ENCODE measurements around the gene USP12.

The USP12 gene

DNA sequence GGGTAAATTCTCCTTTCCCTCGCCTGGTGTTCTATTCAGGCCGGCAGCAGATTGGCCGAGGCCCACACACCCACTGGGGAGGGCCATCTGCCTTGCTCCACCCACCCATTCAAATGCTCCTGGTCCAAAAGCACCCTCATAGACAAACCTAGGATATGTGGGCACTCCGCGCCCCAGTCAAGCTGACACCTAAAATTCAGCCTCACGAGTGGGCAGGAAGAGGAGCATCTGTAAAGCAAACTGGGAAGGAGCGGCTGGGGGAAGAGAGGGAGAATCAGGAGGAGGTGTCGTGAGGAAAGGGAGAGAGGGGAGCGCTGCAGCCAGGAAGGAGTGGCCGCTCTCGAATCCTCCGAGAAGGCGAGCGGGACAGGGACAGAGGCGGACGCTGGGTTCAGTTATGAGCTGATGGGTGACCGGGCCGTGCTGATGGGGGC lies 136.9 kb downstream of the USP12 start:
- no peak for DNase-seq (ENCODE audit: low read depth)

DNA sequence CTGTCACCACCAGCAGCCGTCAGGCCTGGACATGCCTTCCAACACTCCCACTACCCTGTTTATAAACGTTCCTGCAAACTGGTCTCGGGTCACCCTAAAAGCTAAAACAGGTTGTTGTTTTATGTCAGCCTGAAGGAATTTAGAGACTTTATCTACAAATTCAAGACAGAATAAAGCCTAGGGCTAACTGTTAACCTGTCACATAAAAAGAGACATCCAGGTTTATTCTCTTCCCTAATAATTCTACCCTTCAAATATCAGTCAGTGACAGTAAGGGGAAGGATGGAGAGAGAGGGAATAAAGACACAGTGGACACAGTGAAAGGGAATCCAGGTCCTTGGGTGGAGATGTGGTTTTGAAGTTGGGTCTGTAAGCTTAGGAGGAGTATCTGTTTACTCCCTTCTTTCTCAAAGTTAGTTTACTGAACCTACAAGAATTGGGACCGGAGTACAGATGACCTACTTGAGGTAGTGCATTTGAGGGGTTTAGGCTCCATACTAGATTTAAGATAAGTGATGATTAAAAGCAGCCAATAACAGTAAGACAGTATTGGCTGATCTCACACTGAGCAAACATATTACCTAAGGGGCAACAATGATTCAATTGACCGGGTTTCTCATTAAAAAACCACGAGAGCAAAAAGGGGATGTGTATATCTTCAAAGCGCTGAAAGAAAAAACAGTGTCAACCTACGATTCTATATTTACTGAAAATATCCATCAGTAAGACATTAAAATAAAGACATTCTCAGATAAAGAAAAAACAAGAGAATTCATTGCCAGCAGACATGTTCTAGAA lies 142.7 kb downstream of the USP12 start:
- no peak for DNase-seq (ENCODE audit: low read depth)

DNA sequence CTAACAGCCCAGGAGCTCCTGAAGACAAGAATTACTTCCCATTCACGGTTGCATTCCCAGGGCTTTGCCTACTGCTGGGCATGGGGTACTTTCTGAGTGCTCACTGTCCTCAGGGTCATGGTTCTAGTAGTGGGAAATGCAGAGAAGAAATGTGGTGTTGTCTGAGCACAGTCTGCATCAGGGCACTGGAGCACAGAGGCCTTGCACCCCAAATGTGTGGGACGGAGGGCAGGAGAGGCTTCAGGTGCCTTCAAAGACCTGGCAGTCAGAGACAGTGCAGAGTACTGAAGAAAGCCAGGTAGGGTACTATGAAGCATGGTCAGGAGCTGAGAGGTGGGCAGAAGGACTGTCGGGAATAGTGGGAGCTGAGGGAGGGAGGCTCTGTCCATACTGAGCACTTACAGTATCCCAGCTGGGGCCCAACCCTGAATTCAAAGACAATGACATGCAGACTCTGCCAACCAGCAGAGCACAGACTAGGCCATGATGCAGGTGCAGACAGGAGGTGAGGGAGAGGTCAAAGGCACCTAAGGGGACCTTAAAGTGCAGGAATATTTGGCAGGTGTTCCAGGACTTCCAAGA lies 144.4 kb downstream of the USP12 start:
- DNase-seq (ENCODE audit: low read depth) = no peak

DNA sequence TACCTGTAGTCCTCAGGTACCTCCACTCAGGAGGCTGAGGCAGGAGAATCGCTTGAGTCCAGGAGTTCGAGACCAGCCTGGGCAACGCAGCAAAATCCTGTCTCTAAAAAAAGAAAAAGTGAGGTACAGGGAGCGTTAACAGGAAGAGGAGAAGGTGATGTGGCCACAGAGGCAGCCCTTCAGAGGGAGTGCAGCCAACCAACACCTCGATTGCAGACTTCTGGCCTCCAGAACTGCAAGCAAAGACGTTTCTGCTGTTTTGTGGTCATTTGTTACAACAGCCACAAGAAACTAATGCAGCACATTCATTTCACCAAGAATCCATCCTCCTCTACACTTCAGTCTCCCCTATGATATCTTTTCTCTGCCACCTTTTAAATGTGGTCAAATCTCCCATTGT lies 145.2 kb downstream of the USP12 start:
- DNase-seq (ENCODE audit: low read depth) = no peak

DNA sequence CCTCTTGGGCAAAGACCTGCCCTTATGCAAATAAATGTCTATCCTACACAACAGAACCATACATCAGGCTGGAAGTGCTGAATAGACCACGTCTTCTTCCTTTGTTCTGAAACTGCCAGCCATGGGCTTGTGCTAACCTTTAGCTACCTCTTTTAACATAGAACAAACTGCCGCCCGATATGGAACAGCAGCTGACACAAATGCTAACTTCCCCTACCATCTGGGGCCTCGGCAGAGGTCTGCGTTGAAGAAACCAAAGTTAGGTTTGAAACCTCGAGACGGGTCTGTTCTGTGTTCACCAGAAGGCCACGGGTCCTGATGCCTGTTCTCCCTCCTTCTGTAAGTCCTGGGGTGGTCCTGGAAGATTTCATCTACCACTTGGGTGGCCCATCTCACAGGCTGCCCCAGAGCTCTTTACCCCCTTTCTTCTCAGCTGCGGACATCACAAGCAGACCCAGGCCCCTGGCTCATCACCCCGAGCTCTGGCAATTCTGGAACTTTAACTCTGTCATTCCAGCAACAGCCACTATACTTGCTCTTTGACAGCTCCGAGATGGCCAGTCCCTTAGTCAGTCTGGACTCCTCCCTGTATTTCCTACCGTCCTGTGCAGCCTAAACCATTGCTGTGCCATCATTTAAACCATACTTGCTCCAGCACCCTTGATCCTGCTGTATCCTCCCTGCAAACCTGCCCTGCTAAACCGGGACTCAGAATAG lies 146.7 kb downstream of the USP12 start:
- DNase-seq (ENCODE audit: low read depth) = no peak

DNA sequence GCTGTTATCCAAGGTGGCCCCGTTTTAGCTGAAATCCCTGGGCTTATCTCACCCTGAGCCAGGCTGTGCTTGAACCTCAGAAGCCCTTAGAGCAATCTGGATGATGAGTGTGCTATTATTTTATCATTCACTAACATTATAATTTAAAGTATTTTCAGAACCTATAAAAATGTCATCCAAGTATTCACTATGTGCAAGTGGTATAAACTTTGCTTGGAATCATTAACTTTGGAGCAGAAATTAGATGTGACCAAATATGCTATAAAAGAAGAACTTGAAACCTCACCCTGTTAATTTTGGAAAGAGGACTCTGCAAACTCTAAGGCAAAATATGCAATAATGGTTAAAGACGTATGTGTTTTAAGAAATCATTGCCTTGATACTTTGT lies 147.5 kb downstream of the USP12 start:
- no peak for DNase-seq (ENCODE audit: low read depth)

DNA sequence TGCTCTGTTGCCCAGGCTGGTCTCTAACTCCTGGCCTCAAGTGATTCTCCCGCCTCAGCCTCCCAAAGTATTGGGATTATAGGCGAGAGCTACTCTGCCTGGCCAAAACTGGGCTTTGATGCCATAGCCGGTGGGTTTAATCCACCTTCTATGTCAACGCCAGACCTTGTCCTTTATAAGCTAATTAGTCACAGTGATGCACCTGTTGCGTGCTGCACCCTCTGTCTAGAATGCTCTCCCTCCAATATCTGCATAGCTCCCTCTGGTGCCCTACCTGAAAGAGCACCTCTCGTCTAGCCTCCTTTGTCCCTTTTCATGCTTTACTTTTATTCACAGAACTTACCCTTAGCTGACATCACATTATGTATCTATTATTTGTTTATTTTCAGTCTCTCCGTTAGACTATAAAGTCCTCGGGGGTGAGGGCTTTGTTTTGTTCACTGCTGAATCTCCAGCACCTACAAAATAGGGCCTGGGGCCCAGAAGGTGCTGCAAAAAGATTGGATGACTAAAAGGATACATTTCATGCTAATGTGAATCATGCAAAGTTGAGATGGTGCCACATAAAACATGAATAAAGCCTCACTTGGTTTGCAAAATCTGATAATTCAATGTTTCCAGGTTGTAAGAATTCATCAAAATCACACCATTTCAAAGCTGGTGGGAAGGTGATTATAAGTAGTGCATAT lies 148.1 kb downstream of the USP12 start:
- DNase-seq (ENCODE audit: low read depth) = no peak

DNA sequence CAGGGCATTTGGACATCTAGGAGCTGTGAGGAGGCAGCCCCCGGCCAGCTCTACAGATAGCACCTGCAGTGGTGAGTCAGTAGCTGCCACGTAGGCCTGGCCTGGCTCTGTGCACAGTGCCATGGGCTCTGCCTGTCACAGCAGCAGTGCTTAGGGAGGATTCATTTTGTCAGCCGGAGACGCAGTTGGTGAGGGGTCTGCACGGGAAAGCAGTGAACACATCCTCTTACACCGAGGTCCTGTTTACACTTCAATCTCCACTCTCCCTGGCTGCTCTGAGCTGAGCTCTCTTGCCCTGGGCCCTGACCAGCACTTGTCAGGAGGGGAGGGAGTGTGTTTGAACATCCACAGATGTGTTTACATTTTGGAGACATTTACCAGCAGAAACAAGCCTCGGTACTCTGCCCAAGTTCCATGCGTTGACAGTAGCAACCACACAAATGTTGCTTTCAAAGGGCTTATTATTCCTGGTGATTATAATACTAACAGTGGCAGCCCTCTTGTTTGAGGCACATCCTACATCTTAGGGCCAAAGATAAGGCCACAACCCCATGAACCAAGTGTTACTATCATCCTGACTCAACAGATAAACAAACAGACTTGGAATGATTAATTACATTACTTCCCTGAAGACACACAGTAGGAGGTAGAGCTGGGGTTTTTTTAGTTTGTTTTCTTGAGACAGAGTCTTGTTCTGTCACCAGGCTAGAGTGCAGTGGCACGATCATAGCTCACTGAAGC lies 148.9 kb downstream of the USP12 start:
- no peak for DNase-seq (ENCODE audit: low read depth)

DNA sequence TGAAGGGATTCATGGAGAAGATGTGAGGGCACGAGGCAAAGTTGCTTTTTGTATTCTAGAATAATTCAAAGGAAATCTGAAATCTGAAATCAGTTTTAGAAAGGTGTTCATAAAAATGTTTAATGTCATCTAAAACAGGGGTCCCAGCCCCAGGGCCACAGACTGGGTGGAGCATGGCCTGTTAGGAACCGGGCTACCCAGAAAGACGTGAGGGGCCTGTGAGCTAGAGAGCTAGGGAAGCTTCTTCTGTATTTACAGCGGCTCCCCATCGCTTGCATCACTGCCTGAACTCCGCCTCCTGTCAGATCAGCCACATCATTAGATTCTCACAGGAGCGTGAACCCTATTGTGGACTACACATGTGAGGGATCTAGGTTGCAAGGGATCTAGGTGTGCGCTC lies 151.2 kb downstream of the USP12 start:
- DNase-seq (ENCODE audit: low read depth) = no peak

DNA sequence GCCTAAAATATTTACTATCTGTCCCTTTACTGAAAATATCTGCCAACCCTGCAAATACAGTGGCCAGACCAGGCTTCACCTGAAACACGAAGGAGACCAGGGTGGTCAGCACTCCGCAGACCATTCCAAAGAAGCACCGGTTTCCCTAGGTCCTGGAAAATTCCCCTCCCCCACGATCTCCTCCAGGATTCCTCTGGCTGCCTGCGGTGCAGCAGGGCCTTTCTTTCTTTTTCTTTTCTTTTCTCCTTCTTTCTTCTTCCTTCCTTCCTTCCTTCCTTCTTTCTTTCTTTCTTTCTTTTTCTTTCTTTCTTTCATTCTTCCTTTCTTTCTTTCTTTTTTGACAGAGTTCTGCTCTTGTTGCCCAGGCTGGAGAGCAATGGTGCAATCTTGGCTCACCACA lies 152.7 kb downstream of the USP12 start:
- no peak for DNase-seq (ENCODE audit: low read depth)

DNA sequence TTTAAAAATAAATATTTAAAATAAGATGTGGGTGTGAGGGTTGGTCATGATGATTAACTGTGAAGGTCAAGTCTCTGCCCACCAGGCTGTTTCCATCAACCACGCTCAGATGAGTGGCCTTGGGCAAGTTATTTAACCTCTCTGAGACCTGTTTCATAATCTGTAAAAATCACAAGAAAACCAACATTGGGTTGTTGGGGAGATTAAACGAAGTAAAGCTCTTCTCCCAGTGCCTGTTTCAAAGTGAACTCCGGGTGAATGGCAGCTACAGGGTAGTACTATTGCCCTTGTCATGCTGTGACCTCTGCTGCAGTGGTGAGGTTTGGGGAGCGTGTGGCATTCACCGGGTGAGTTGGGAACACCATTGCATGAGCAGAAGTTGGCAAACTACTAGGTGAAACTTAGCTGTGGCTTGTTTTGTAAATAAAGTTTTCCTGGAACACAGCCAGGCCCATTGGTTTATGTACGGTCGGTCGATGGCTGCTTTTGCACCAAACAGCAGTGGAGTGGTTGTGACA lies 153.2 kb downstream of the USP12 start:
- no peak for DNase-seq (ENCODE audit: low read depth)

DNA sequence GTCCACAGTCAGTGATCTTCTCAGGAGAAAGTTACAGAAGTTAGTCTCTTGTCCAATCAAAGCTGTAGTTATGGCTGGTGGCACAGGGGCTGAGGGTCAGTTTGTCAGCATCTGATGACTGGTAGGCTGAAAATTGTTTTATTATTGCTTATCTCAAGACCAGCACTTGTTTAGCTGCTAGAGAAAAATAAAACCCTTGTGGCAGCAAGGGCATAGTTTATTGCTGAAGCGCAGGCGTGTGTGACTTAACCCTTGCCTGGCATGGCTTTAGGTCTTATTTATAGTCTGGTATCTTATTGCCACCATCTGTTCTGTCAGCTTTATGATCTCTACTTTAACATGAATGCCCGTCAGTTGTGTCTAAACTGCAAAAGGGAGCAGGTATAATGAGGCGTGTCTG lies 154.7 kb downstream of the USP12 start:
- DNase-seq (ENCODE audit: low read depth) = no peak

Measured in stimulated activated CD8-positive, alpha-beta memory T cell treated with anti-CD3 and anti-CD28 coated beads, Interleukin-12 subunit alpha, Interleukin-12 subunit beta, amount 100 ng/mL, for 4 hours (primary cell).